NCI-H1436 treated with DMSO at 0.1 percent for 48 hours (cell line): ENCODE data around the gene ZNF543.
"Not testable (repeated sequence)": the region's sequence is repeated elsewhere in the genome, so short reads cannot be mapped to it uniquely, and the experiment has no call there.

Source experiments
- DNase-seq: peaks from one replicate; lab custom pipeline; 2025; lab: John Stamatoyannopoulos, UW

The ZNF543 gene

GRCh38 chr19:57321116-57321515 is 844 bp downstream of the ZNF543 start:
- no peak for DNase-seq

DNA sequence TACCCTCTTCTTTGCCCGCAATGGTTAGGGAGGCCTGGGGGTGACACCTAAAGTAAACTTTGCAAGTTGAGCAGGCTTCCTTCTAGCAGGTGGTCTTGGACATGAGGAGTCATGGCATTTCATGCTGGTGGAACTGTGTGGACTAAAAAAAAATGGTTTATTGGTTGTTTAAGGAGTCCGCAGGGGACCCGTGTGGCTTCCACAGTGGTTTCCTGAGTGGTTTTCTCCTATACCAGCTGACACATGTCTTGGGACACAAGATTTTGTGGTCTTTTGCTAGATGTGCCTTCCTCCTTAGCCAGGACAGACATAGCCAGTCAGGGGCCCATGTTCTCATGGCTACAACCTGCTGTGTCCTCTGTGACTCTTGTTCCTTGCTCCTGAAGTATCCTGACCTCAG is 1.5 kb downstream of the ZNF543 start:
- DNase-seq: no peak

DNA sequence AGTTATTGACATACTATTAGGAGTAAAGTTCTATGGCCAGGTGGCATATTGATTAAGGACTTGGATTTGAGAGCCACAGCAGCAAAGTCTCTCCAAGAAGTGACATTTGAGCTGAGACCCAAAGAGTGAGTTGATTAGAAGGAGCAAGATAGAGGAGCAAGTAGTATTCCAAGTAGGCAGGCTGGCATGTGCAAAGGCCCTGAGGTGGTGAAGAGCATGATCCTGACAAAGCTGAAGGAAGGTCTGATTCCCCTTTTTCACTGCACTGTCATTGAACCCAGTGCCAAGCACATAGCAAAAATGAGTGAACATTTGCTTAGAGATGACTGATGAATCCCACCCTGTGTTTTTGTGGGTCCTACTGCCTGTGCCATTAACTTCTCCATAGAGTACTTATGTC is 4.7 kb downstream of the ZNF543 start:
- DNase-seq: no peak

GRCh38 chr19:57327993-57328392 is 7.7 kb downstream of the ZNF543 start:
- DNase-seq: no peak

DNA sequence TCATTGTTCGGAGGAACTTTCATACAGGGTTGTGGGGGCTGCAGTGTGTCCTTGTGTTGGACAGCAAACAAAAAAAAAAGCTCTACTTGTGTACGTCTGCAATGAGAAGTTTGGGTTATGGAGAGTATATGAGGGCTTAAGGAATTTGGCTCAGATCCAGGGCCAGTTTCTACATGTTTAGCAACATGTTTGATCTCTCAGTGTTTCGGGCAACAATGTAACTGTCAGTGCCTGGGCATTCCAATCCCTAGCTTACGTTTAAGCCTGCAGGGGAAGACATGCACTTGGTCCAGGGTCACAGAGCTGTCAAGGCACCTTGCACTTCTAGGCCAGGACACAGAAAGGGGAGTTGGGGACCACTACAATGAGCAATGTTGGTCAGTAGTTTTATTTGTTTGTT is 13.9 kb downstream of the ZNF543 start:
- DNase-seq: no peak

DNA sequence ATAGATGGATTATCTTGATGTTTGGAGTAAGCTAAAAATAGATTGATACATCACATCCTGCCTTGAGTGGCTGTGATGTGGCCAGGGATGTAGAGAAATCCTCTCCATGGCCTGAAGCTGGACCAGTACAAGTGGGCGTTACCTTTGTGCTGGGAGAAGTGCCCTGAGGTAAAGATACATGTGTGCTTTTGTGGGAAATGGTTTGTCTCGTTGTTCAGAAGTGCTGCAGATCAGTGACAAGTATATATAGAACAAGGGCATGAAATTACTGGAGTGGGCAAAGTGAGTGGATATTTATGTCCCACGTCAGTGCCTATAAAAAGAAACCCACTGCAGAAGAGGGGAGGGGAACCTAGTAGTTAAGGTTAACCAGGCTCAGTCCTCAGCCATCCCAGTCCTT is 18.6 kb downstream of the ZNF543 start:
- DNase-seq: no peak

- no peak for DNase-seq
Observed at GRCh38 chr19:57342582-57342981, 22.3 kb downstream of the ZNF543 start.

DNA sequence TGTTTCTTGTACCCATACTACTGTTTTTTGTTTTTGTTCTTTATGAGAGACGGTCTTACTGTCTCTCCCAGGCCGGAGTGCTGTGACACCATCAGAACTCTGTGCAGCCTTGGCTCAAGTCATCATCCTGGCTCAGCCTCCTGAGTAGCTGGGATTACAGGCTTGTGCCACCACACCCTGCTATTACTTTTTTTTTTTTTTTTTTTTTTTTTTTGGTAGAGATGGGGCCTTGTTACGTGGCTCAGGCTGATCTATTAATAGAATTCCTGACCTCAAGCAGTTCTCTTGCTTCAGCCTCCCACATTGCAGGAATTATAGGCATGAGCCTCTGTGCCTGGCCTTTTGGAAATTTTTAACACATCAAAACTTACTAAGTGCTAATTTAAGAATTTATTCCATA is 27.9 kb downstream of the ZNF543 start:
- DNase-seq: no peak

GRCh38 chr19:57350877-57351805 is 30.9 kb downstream of the ZNF543 start, which contains the start of gene ZNF304:
ZNF304 (plus strand) TSS chr19:57351271; CDS start chr19:57351665, 394 bp downstream.
- DNase-seq: peak; percentile 86

GRCh38 chr19:57351867-57352266 is 31.6 kb downstream of the ZNF543 start:
- no peak for DNase-seq

DNA sequence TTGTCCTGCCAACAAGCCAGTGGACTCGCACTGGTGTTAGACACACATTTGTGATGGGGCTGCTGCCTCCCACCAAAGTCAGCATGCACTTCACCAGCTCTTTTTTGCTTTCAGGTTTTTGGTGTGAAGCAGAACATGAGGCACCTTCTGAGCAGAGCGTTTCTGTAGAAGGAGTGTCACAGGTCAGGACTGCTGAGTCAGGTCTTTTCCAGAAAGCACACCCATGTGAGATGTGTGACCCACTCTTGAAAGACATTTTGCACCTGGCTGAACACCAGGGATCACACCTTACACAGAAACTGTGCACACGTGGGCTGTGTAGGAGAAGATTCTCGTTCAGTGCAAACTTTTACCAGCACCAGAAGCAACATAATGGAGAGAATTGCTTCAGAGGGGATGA is 35.6 kb downstream of the ZNF543 start:
- DNase-seq: no peak

DNA sequence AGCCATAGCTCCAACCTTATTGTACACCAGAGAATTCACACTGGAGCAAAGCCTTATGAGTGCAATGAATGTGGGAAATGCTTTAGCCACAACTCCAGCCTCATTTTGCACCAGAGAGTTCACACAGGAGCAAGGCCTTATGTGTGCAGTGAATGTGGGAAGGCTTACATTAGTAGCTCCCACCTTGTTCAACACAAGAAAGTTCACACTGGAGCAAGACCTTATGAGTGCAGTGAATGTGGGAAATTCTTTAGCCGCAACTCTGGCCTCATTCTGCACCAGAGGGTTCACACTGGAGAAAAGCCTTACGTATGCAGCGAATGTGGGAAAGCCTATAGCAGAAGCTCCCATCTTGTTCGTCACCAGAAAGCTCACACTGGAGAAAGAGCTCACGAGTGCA is 37.1 kb downstream of the ZNF543 start:
- DNase-seq: no peak

GRCh38 chr19:57359300-57359699 is 39.0 kb downstream of the ZNF543 start:
- no peak for DNase-seq

DNA sequence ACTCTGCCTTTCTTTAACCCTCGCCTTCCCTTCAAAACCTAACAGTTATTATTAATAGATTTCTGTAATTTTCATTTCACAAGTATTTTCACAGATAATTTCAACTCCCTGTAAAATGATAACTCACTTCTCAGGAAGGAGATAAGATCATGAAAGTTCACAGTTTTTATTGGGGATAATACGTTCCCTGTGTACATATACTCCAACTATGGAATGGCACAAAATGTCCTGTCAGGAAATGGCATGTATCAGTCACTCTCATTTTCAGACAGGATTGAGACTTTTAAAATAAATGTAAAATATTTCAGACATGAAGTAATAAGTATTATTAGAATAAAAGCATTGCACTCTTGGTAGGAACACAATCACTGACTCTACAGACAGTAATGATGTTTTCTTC is 42.1 kb downstream of the ZNF543 start:
- DNase-seq: no peak

- peak; percentile 98 for DNase-seq
Observed at GRCh38 chr19:57362997-57363687, 42.9 kb downstream of the ZNF543 start, which contains the start of the genes TRAPPC2B and ZNF547. TRAPPC2B (plus strand) TSS chr19:57363551; CDS start chr19:57364834, 1,283 bp downstream. ZNF547 (plus strand) TSS chr19:57363551; CDS start chr19:57368556, 5,005 bp downstream.

DNA sequence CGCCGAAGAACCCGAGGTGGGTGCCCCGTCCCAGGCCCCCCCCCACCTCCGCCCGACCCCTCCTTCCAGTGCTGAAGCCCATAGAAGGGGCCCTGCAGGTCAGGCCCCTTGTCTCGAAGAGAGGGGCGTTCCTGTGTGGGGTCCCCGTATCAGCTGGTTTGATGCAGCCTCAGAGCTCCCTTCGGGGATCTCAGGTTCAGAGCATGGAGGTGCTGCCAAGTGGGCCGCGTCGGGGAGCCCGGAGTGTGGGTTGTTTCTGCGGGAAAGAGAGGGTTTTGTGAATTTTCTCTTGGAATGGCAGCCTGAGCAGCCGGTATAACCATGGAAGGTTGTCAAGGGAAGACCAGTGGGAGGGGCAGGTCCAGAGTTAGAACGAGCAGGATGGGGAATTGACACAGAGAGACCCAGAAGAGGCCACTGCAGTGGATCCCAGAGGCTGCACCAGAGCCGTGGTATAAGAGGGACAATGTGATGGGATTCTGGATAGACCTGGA is 43.5 kb downstream of the ZNF543 start:
- no peak for DNase-seq

GRCh38 chr19:57366776-57367175 is 46.5 kb downstream of the ZNF543 start:
- no peak for DNase-seq

DNA sequence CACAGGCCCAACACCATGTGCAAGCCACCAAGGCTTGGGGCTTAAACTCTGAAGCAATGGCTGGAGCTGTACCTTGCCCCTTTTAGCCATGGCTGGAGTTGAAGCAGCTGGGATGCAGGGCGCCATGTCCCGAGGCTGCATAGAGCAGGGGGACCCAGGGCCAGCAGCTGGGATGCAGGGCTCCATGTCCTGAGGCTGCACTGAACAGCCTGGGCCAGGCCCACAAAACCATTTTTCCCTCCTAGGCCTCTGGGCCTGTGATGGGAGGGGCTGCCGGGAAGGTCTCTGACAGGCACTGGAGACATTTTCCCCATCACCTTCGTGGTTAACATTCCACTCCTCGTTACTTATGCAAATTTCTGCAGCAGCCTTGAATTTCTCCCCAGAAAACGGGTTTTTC is 53.9 kb downstream of the ZNF543 start:
- no peak for DNase-seq

- not testable (repeated sequence) for DNase-seq
Observed at GRCh38 chr19:57374647-57375046, 54.4 kb downstream of the ZNF543 start.

GRCh38 chr19:57376151-57376550 is 55.9 kb downstream of the ZNF543 start:
- no peak for DNase-seq

GRCh38 chr19:57377498-57378146 is 57.4 kb downstream of the ZNF543 start:
- no peak for DNase-seq
